HG03280 (cell line): ENCODE results near the gene ZNF322.
"Not testable (repeated sequence)": the region's sequence is repeated elsewhere in the genome, so short reads cannot be mapped to it uniquely, and the experiment has no call there.

Source experiments
- ATAC-seq: cut with Tn5 transposase; IDR thresholded peaks from one replicate; pipeline ENCODE4 v1.9.1; 2021; ENCODE audit warnings: mild to moderate bottlenecking, moderate library complexity; ENCODE audit not compliant: unreplicated experiment

ZNF322 gene

GRCh38 chr6:26659042-26659999, at the start of gene ZNF322:
TSS of gene ZNF322 (minus strand) at chr6:26659746. CDS start at chr6:26638553, 21,193 bp downstream.
- ATAC-seq, result peak; percentile 99

GRCh38 chr6:26705780-26706179, 46.2 kb upstream of the ZNF322 start:
- not testable (repeated sequence) for ATAC-seq

- ATAC-seq, result not testable (repeated sequence)
Observed at GRCh38 chr6:26705352-26705751, 45.8 kb upstream of the ZNF322 start.

- ATAC-seq, result not testable (repeated sequence)
Observed at GRCh38 chr6:26701023-26701747, 41.6 kb upstream of the ZNF322 start.

GRCh38 chr6:26697496-26697895, 38.0 kb upstream of the ZNF322 start:
- ATAC-seq, result not testable (repeated sequence)

GRCh38 chr6:26689324-26689947, 29.9 kb upstream of the ZNF322 start:
- ATAC-seq, result not testable (repeated sequence)

GRCh38 chr6:26682435-26683042, 23.0 kb upstream of the ZNF322 start:
- not testable (repeated sequence) for ATAC-seq

- ATAC-seq, result not testable (repeated sequence)
Observed at GRCh38 chr6:26673287-26673686, 13.7 kb upstream of the ZNF322 start.

GRCh38 chr6:26670558-26670957, 11.0 kb upstream of the ZNF322 start:
- not testable (repeated sequence) for ATAC-seq

- ATAC-seq, result not testable (repeated sequence)
Observed at GRCh38 chr6:26670003-26670402, 10.5 kb upstream of the ZNF322 start.

GRCh38 chr6:26660000-26660361, 435 bp upstream of the ZNF322 start:
- peak; percentile 27 for ATAC-seq

GRCh38 chr6:26657256-26657655, 2.3 kb downstream of the ZNF322 start:
- ATAC-seq, result no peak

- ATAC-seq, result no peak
Observed at GRCh38 chr6:26653007-26653406, 6.5 kb downstream of the ZNF322 start.

- no peak for ATAC-seq
Observed at GRCh38 chr6:26651133-26651781, 8.3 kb downstream of the ZNF322 start.

- no peak for ATAC-seq
Observed at GRCh38 chr6:26646074-26646473, 13.5 kb downstream of the ZNF322 start.

GRCh38 chr6:26640806-26641205, 18.7 kb downstream of the ZNF322 start:
- no peak for ATAC-seq

GRCh38 chr6:26629359-26629758, 30.2 kb downstream of the ZNF322 start:
- no peak for ATAC-seq

- ATAC-seq, result no peak
Observed at GRCh38 chr6:26627843-26628242, 31.7 kb downstream of the ZNF322 start.

GRCh38 chr6:26624557-26624956, 35.0 kb downstream of the ZNF322 start:
- ATAC-seq, result no peak

- no peak for ATAC-seq
Observed at GRCh38 chr6:26623339-26623859, 36.1 kb downstream of the ZNF322 start.
